ENCODE data around the gene THAP2. TPM values are rescaled to one million over a fixed set of nuclear protein-coding genes. Genes with fewer than 3 reads are reported as not detected.

The THAP2 gene
- total and polyA plus RNA-seq, 4 donors = 1.00 to 6.0 (median 2.9) TPM

DNA sequence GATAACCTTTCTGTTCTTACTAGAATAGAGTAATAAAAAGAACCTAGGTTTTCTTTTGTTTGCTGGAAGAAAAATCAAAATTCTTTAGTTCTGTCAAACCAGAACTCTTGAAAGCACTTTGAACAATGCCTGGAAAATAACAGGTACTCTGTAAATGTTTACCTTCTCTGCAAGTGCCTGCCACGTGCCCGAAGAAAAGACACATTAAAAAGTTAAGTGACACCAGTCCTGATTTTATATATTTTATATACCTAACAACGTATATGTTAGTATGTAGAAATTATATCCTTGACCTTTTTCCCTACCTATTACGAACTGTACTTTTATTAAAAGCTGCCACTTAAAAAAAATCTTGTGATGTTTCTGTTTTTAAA is 976 bp downstream of the THAP2 start:
- no peak overlapping the region for H3K27ac ChIP-seq (ENCODE audit: low read depth in 1 of 2, low read length in 2 of 2)
- no peak for ATAC-seq (ENCODE audit: low FRiP score)

DNA sequence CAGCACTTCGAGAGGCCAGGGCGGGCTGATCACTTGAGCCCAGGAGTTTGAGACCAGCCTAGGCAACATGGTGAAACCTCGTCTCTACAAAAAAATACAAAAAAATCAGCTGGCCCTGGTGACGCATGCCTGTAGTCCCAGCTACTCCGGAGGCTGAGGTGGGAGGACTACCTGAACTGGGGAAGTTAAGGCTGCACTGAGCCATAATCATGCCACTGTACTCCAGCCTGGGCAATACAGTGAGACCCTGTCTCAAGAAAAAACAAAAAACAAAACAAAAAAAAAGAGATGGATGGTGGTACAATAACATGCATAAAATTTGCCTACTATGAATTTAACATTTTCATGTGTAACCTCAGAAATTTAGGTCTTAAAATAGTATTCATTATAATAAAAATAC is 2.2 kb downstream of the THAP2 start:
- WGBS, 2 donors = 95 to 97% methylated on average over 5 of the region's 5 CpGs
- Histone ChIP-seq H3K27me3 (ENCODE audit: control insufficient read depth in 1 of 2, insufficient read depth in 2 of 2, low read length in 1 of 2) (no peaks in the 10 kb centered on the region), H3K9me3 (ENCODE audit: control insufficient read depth, low read length) (no peaks in the 10 kb centered on the region), H3K4me1 (ENCODE audit: control insufficient read depth in 1 of 2, insufficient read depth in 2 of 2, low read length in 2 of 2) (no peaks in the 10 kb centered on the region), H3K36me3 (ENCODE audit: control insufficient read depth in 1 of 2, insufficient read depth in 2 of 2, low read length in 1 of 2) (no peaks in the 10 kb centered on the region), H3K27ac (ENCODE audit: low read depth in 1 of 2, low read length in 2 of 2) (no peak overlapping the region), H3K4me3 (ENCODE audit: low read length in 2 of 2) (no peak overlapping the region)
- intact Hi-C loops (cut with DNase I) = loop anchor here in 1 of 2 donors (10.0 kb wide), 1 partner anchor 89 kb away; the partner anchor contains the start of gene RAB21
- ATAC-seq (ENCODE audit: low FRiP score) = no peak
- no peak for DNase-seq

More for the DNA sequence above, 976 bp downstream of the THAP2 start:
- Histone ChIP-seq H3K4me3 (ENCODE audit: low read length in 2 of 2) (peak overlapping the region; percentile 78 to 84), H3K9me3 (ENCODE audit: control insufficient read depth, low read length) (no peaks in the 10 kb centered on the region), H3K4me1 (ENCODE audit: control insufficient read depth in 1 of 2, insufficient read depth in 2 of 2, low read length in 2 of 2) (no peaks in the 10 kb centered on the region), H3K36me3 (ENCODE audit: control insufficient read depth in 1 of 2, insufficient read depth in 2 of 2, low read length in 1 of 2) (no peaks in the 10 kb centered on the region), H3K27me3 (ENCODE audit: control insufficient read depth in 1 of 2, insufficient read depth in 2 of 2, low read length in 1 of 2) (no peaks in the 10 kb centered on the region)
- WGBS, 2 donors = 8 to 11% methylated on average over 4 of the region's 4 CpGs
- DNase-seq = no peak
- intact Hi-C loops (cut with DNase I) = loop anchor here (2.0 to 10.0 kb wide), 2 partner anchors 20 to 90 kb away; partner anchors contain the start of gene RAB21 (in 1 of the 2)

DNA sequence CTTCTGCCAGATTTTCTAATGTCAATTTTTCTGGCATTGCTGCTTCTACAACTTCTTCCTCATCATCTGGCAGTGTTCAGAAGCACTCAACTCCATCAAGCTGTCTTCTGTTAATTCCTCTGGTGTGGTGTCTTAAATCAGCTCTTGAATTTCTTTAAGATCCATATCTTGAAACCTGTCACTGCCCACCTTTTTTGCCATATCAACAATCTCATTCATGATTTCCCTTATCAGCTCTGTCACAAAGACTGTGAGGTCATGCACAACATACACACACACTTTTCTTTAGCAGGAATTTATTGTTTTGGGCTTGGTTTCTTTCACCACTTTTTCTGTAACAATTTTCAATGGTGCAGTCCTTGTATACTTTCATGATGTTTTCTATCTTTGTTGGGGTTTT is 7.2 kb downstream of the THAP2 start:
- Histone ChIP-seq H3K36me3 (ENCODE audit: control insufficient read depth in 1 of 2, insufficient read depth in 2 of 2, low read length in 1 of 2) (no peaks in the 10 kb centered on the region), H3K9me3 (ENCODE audit: control insufficient read depth, low read length) (no peaks in the 10 kb centered on the region), H3K27ac (ENCODE audit: low read depth in 1 of 2, low read length in 2 of 2) (no peak overlapping the region), H3K4me3 (ENCODE audit: low read length in 2 of 2) (no peak overlapping the region), H3K4me1 (ENCODE audit: control insufficient read depth in 1 of 2, insufficient read depth in 2 of 2, low read length in 2 of 2) (no peaks in the 10 kb centered on the region), H3K27me3 (ENCODE audit: control insufficient read depth in 1 of 2, insufficient read depth in 2 of 2, low read length in 1 of 2) (no peaks in the 10 kb centered on the region)
- DNase-seq = no peak
- ATAC-seq (ENCODE audit: low FRiP score) = no peak
- intact Hi-C loops (cut with DNase I) = no loop called here

DNA sequence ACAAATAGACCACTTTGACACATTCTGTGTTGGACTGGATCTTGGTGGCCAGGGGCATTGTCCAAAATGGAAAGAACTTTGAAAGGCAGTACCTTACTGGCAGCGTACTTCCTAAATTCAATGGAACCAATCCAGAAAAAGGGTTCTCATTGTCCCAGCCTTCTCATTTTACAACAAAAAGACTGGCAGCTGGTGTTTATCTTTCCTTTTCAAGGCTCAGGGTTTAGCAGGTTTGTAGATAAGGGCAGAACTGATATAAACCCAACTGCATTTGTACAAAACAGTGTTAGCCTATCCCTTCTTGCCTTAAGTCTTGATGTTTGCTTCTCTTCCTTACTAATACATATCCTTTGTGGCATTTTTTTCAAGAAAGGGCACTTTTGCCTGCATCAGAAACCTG is 7.7 kb downstream of the THAP2 start:
- WGBS, 2 donors = 27 to 30% methylated on average over 1 of the region's 1 CpG

DNA sequence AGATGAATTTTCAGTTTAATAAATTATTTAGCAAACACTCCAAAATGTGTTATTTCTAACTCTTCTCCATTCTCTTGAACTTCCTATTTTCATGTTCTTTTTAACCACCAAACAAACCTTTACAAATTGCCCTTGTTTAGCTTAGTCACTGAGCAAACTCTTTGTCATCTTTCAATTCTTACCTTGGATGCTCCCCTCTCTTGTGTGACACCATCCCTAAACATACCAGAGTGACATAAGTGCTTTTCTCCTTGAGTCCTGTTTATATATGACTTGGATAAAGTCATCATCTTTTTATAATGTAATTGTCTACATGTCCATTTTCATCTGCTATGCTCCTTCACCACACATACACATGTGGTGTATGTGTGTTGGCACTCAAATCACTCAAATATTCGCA is 18.4 kb downstream of the THAP2 start:
- Histone ChIP-seq H3K36me3 (ENCODE audit: control insufficient read depth in 1 of 2, insufficient read depth in 2 of 2, low read length in 1 of 2) (no peaks in the 10 kb centered on the region), H3K9me3 (ENCODE audit: control insufficient read depth, low read length) (no peaks in the 10 kb centered on the region), H3K4me1 (ENCODE audit: control insufficient read depth in 1 of 2, insufficient read depth in 2 of 2, low read length in 2 of 2) (no peaks in the 10 kb centered on the region), H3K27ac (ENCODE audit: low read depth in 1 of 2, low read length in 2 of 2) (no peak overlapping the region), H3K4me3 (ENCODE audit: low read length in 2 of 2) (no peak overlapping the region), H3K27me3 (ENCODE audit: control insufficient read depth in 1 of 2, insufficient read depth in 2 of 2, low read length in 1 of 2) (no peaks in the 10 kb centered on the region)
- intact Hi-C loops (cut with DNase I) = loop anchor here in 1 of 2 donors (10.0 kb wide), 1 partner anchor 162 kb away; no protein-coding TSS in a partner anchor
- no peak for ATAC-seq (ENCODE audit: low FRiP score)
- WGBS, 2 donors = 90 to 92% methylated on average over 1 of the region's 1 CpG
- no peak for DNase-seq

More for the DNA sequence above, 7.7 kb downstream of the THAP2 start:
- intact Hi-C loops (cut with DNase I) = no loop called here
- ATAC-seq (ENCODE audit: low FRiP score) (no peak), DNase-seq (no peak)
- Histone ChIP-seq H3K4me3 (ENCODE audit: low read length in 2 of 2) (no peak overlapping the region), H3K4me1 (ENCODE audit: control insufficient read depth in 1 of 2, insufficient read depth in 2 of 2, low read length in 2 of 2) (no peaks in the 10 kb centered on the region), H3K9me3 (ENCODE audit: control insufficient read depth, low read length) (no peaks in the 10 kb centered on the region), H3K27ac (ENCODE audit: low read depth in 1 of 2, low read length in 2 of 2) (no peak overlapping the region), H3K27me3 (ENCODE audit: control insufficient read depth in 1 of 2, insufficient read depth in 2 of 2, low read length in 1 of 2) (no peaks in the 10 kb centered on the region), H3K36me3 (ENCODE audit: control insufficient read depth in 1 of 2, insufficient read depth in 2 of 2, low read length in 1 of 2) (no peaks in the 10 kb centered on the region)

DNA sequence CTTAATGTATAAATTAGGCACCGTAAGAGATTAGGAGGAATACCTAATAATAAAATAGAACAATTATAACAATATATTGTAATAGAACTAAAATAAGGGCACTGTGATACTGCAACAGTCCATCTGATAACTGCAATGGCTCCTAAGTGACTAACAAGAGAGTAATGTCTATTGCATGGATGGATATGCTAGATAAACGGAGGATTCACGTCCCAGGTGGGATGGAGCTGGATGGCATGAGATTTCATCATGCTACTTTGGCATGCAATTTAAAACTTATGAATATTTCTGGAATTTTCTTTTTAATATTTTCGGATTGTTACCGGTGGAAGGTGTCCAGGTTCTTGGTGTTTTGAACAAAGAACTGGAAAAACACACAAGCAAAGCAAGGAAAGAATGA is 19.5 kb downstream of the THAP2 start:
- DNase-seq (no peak), ATAC-seq (ENCODE audit: low FRiP score) (no peak)
- Histone ChIP-seq H3K36me3 (ENCODE audit: control insufficient read depth in 1 of 2, insufficient read depth in 2 of 2, low read length in 1 of 2) (no peaks in the 10 kb centered on the region), H3K27me3 (ENCODE audit: control insufficient read depth in 1 of 2, insufficient read depth in 2 of 2, low read length in 1 of 2) (no peaks in the 10 kb centered on the region), H3K4me3 (ENCODE audit: low read length in 2 of 2) (no peak overlapping the region), H3K9me3 (ENCODE audit: control insufficient read depth, low read length) (no peaks in the 10 kb centered on the region), H3K4me1 (ENCODE audit: control insufficient read depth in 1 of 2, insufficient read depth in 2 of 2, low read length in 2 of 2) (no peaks in the 10 kb centered on the region), H3K27ac (ENCODE audit: low read depth in 1 of 2, low read length in 2 of 2) (no peak overlapping the region)
- WGBS, 2 donors = 78 to 85% methylated on average over 5 of the region's 5 CpGs
- intact Hi-C loops (cut with DNase I) = loop anchor here (1.0 to 10.0 kb wide), 3 partner anchors 10 to 161 kb away; partner anchors contain the start of gene THAP2 (in 1 of the 2)

DNA sequence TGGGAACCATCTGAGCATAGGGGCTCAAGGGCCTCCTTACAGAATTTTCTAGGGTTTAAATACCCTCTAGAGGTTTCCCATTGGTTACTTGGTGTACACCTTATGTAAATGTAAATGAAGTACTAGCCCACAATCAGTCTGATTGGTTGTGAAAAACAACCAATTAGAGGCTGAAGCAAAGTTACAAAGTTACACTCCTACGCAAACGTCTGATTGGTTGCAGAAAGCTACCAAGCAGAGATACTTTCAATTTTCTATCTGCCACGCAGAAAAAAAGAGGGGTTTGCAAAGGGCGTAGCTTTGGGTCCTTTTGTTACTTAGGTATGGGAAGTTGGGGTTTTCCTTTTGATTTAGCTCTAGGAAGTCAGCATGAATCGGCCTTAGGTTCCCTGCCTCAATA is 20.0 kb downstream of the THAP2 start:
- Histone ChIP-seq H3K9me3 (ENCODE audit: control insufficient read depth, low read length) (no peaks in the 10 kb centered on the region), H3K27me3 (ENCODE audit: control insufficient read depth in 1 of 2, insufficient read depth in 2 of 2, low read length in 1 of 2) (no peaks in the 10 kb centered on the region), H3K4me3 (ENCODE audit: low read length in 2 of 2) (no peak overlapping the region), H3K36me3 (ENCODE audit: control insufficient read depth in 1 of 2, insufficient read depth in 2 of 2, low read length in 1 of 2) (no peaks in the 10 kb centered on the region), H3K27ac (ENCODE audit: low read depth in 1 of 2, low read length in 2 of 2) (no peak overlapping the region), H3K4me1 (ENCODE audit: control insufficient read depth in 1 of 2, insufficient read depth in 2 of 2, low read length in 2 of 2) (peaks cover 0 to under 1% of the 10 kb centered on the region in 2 donors)
- intact Hi-C loops (cut with DNase I) = loop anchor here (1.0 to 10.0 kb wide), 3 partner anchors 11 to 161 kb away; partner anchors contain the start of gene THAP2 (in 1 of the 2)
- ATAC-seq (ENCODE audit: low FRiP score) (no peak), DNase-seq (no peak)
- 68 to 72% methylated on average over 5 of the region's 5 CpGs for WGBS, 2 donors

DNA sequence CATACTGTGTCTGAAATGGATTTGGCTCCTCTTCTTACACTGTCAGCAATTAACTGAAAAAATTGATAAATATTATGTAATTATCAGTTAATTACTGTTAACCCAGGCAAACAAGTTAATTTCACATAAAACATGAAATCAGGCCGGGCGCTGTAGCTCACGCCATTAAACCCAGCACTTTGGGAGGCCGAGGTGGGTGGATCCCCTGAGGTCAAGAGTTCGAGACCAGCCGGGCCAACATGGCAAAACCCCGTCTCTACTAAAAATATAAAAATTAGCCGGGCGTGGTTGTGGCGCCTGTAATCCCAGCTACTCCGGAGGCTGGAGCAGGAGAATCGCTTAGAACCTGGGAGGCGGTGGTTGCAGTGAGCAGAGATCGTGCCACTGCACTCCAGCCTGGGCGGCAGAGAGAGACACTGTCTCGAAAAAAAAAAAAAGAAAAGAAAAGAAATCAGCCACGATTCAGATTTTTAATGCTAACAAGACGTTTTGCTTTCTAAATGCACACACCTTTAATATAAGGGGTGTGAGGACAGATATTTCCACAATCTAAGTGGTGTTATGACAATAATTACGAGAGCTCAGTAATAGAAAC is 21.3 kb downstream of the THAP2 start:
- ATAC-seq (ENCODE audit: low FRiP score) (no peak), DNase-seq (no peak)
- intact Hi-C loops (cut with DNase I) = loop anchor here (2.0 to 10.0 kb wide), 3 partner anchors 21 to 159 kb away; partner anchors contain the start of genes RAB21 (in 1 of the 2) and THAP2 (in 1 of the 2)
- Histone ChIP-seq H3K36me3 (ENCODE audit: control insufficient read depth in 1 of 2, insufficient read depth in 2 of 2, low read length in 1 of 2) (no peaks in the 10 kb centered on the region), H3K27me3 (ENCODE audit: control insufficient read depth in 1 of 2, insufficient read depth in 2 of 2, low read length in 1 of 2) (no peaks in the 10 kb centered on the region), H3K27ac (ENCODE audit: low read depth in 1 of 2, low read length in 2 of 2) (no peak overlapping the region), H3K4me1 (ENCODE audit: control insufficient read depth in 1 of 2, insufficient read depth in 2 of 2, low read length in 2 of 2) (peaks cover 0 to 4% of the 10 kb centered on the region in 2 donors), H3K4me3 (ENCODE audit: low read length in 2 of 2) (peak overlapping the region; percentile 34 to 73), H3K9me3 (ENCODE audit: control insufficient read depth, low read length) (no peaks in the 10 kb centered on the region)
- WGBS, 2 donors = 25 to 27% methylated on average over 19 of the region's 19 CpGs
